Kidney epithelial cell (primary cell): Measurements from ENCODE around the gene ZNF521. TPM values are rescaled to one million over a fixed set of nuclear protein-coding genes. Genes with fewer than 3 reads are reported as not detected.

Experiments
- DNase-seq: peaks from one replicate; pipeline ENCODE4 v3.0.0-alpha.2; 2010; ENCODE audit warnings: low read depth
- H3K27me3 ChIP-seq: 2 replicates; pipeline ENCODE4 v1.6.0; 2011; ENCODE audit warnings: low read length; ENCODE audit not compliant: control insufficient read depth, insufficient read depth
- H3K36me3 ChIP-seq: 2 replicates; pipeline ENCODE4 v1.5.1; 2011; ENCODE audit warnings: low read length; ENCODE audit not compliant: control insufficient read depth, insufficient read depth
- H3K4me3 ChIP-seq: 2 replicates; pipeline ENCODE4 v1.5.1; 2011; ENCODE audit warnings: low read depth, mild to moderate bottlenecking, control low read depth, low read length
- CTCF ChIP-seq: IDR thresholded peaks from 2 replicates; pipeline ENCODE4 v1.5.1; 2011; ENCODE audit warnings: mild to moderate bottlenecking, moderate library complexity, low read length, control low read depth, inconsistent platforms; ENCODE audit not compliant: insufficient read depth, poor library complexity, severe bottlenecking
- total RNA-seq: library from RNA; depleted of rRNA; stranded (reverse); fragments of >200 nt; gene quantifications from 2 replicates; pipeline ENCODE4 v1.2.3, GENCODE V29; 2015

Gene ZNF521
- total RNA-seq, 1 donor from 2014 or later = 6.0 TPM

- TF ChIP-seq CTCF = no peak
- Histone ChIP-seq H3K27me3 (no peaks in the 10 kb centered on the region), H3K4me3 (no peak overlapping the region), H3K36me3 (no peaks in the 10 kb centered on the region)
- no peak for DNase-seq
Observed at GRCh38 chr18:25062720-25063119, 289.2 kb downstream of the ZNF521 start.

- Histone ChIP-seq H3K36me3 (no peaks in the 10 kb centered on the region), H3K27me3 (no peaks in the 10 kb centered on the region), H3K4me3 (no peak overlapping the region)
- TF ChIP-seq CTCF = no peak
- DNase-seq = no peak
Observed at GRCh38 chr18:25061395-25061794, 290.6 kb downstream of the ZNF521 start.

- H3K4me3 ChIP-seq = no peak overlapping the region
- DNase-seq = no peak
Observed at GRCh38 chr18:25058521-25058920, 293.4 kb downstream of the ZNF521 start.

GRCh38 chr18:25057491-25058050 is 294.4 kb downstream of the ZNF521 start:
- no peak for TF ChIP-seq CTCF
- no peaks in the 10 kb centered on the region for H3K27me3 ChIP-seq

More at GRCh38 chr18:25058521-25058920, 293.4 kb downstream of the ZNF521 start:
- Histone ChIP-seq H3K27me3 (no peaks in the 10 kb centered on the region), H3K36me3 (no peaks in the 10 kb centered on the region)
- no peak for TF ChIP-seq CTCF

GRCh38 chr18:25056429-25056828 is 295.5 kb downstream of the ZNF521 start:
- TF ChIP-seq CTCF = no peak
- Histone ChIP-seq H3K4me3 (no peak overlapping the region), H3K27me3 (no peaks in the 10 kb centered on the region), H3K36me3 (no peaks in the 10 kb centered on the region)
- DNase-seq = no peak

More at GRCh38 chr18:25057491-25058050, 294.4 kb downstream of the ZNF521 start:
- no peak for DNase-seq
- no peak overlapping the region for H3K4me3 ChIP-seq
- no peaks in the 10 kb centered on the region for H3K36me3 ChIP-seq

- no peak for DNase-seq
- Histone ChIP-seq H3K4me3 (no peak overlapping the region), H3K27me3 (no peaks in the 10 kb centered on the region), H3K36me3 (no peaks in the 10 kb centered on the region)
- no peak for TF ChIP-seq CTCF
Observed at GRCh38 chr18:25055076-25055475, 296.9 kb downstream of the ZNF521 start.
